HepG2 (cell line): Measurements from ENCODE around the gene ERMARD. TPM values are rescaled to one million over a fixed set of nuclear protein-coding genes. Genes with fewer than 3 reads are reported as not detected.
A peak's percentile ranks its signal among the peaks of the same experiment; 100 is the strongest.

Source experiments
- AGO2 ChIP-seq: fragments of 200-400 bp; formaldehyde crosslinking; optimal IDR thresholded peaks from 2 replicates; pipeline ENCODE3; 2017; ENCODE audit warnings: mild to moderate bottlenecking, low read depth, low read length, moderate library complexity
- FLYWCH1 ChIP-seq: sonication (generic); formaldehyde crosslinking; IDR thresholded peaks from 2 replicates; pipeline ENCODE4 v1.8.1; 2023; ENCODE audit warnings: mild to moderate bottlenecking, missing genetic modification reagents
- FOXA1 ChIP-seq, 2 experiments: fragments of 450-650 bp in 1 of 2; sonication (generic) in 1 of 2; formaldehyde crosslinking in 1 of 2; IDR thresholded peaks; 2 replicates each; pipeline versions ENCODE4 v1.4.0 to v1.6.1; 2016 to 2020; ENCODE audit warnings: missing genetic modification reagents in 1 of 2
- MATR3 ChIP-seq: sonication (generic); formaldehyde crosslinking; IDR thresholded peaks from 2 replicates; pipeline ENCODE4 v1.4.0; 2020; ENCODE audit warnings: missing genetic modification reagents
- NFIC ChIP-seq: IDR thresholded peaks from 2 replicates; pipeline ENCODE4 v1.6.1; 2012; ENCODE audit warnings: mild to moderate bottlenecking, low read length, inconsistent platforms
- NFRKB ChIP-seq: fragments of 450-650 bp; IDR thresholded peaks from 2 replicates; pipeline ENCODE4 v1.6.1; 2017
- NKX3-1 ChIP-seq: sonication (generic); formaldehyde crosslinking; IDR thresholded peaks from 2 replicates; pipeline ENCODE4 v1.5.0; 2020; ENCODE audit warnings: missing genetic modification reagents
- RNF2 ChIP-seq: fragments of 450-650 bp; conservative IDR thresholded peaks from 2 replicates; pipeline ENCODE4 v1.6.1; 2016; ENCODE audit warnings: low read depth
- SALL1 ChIP-seq: sonication (generic); formaldehyde crosslinking; IDR thresholded peaks from 2 replicates; pipeline ENCODE4 v1.8.0; 2022; ENCODE audit warnings: mild to moderate bottlenecking, missing genetic modification reagents
- SMARCE1 ChIP-seq: fragments of 450-650 bp; IDR thresholded peaks from 2 replicates; pipeline ENCODE4 v1.6.1; 2017; ENCODE audit warnings: borderline replicate concordance
- SP1 ChIP-seq, 2 experiments: fragments of 450-650 bp in 1 of 2; sonication (generic) in 1 of 2; formaldehyde crosslinking in 1 of 2; IDR thresholded peaks; 2 replicates each; pipeline versions ENCODE4 v1.4.0 to v1.6.1; 2016 to 2020; ENCODE audit warnings: missing genetic modification reagents in 1 of 2
- SRY ChIP-seq: sonication (generic); formaldehyde crosslinking; IDR thresholded peaks from 2 replicates; pipeline ENCODE4 v1.8.0; 2022; ENCODE audit warnings: mild to moderate bottlenecking, missing genetic modification reagents
- TCF7L2 ChIP-seq: IDR thresholded peaks from 2 replicates; pipeline ENCODE4 v1.6.1; 2011; ENCODE audit warnings: mild to moderate bottlenecking, low read depth, low read length, moderate library complexity
- ZFYVE20 ChIP-seq: sonication (generic); formaldehyde crosslinking; IDR thresholded peaks from 2 replicates; pipeline ENCODE4 v1.8.0; 2023; ENCODE audit warnings: low read depth, mild to moderate bottlenecking, moderate library complexity, missing genetic modification reagents, borderline replicate concordance
- ZNF331 ChIP-seq: sonication (generic); formaldehyde crosslinking; IDR thresholded peaks from 2 replicates; pipeline ENCODE4 v1.4.0; 2020; ENCODE audit warnings: missing genetic modification reagents
- ZNF558 ChIP-seq: sonication (generic); formaldehyde crosslinking; IDR thresholded peaks from 2 replicates; pipeline ENCODE4 v1.9.0; 2022; ENCODE audit warnings: mild to moderate bottlenecking, missing genetic modification reagents, borderline replicate concordance
- ZNF577 ChIP-seq: sonication (generic); formaldehyde crosslinking; IDR thresholded peaks from 2 replicates; pipeline ENCODE4 v1.4.0; 2020; ENCODE audit warnings: mild to moderate bottlenecking, low read depth, missing genetic modification reagents, borderline replicate concordance
- ZNF660 ChIP-seq: sonication (generic); formaldehyde crosslinking; IDR thresholded peaks from 2 replicates; pipeline ENCODE4 v1.5.1; 2020; ENCODE audit warnings: mild to moderate bottlenecking, low read depth, missing genetic modification reagents, borderline replicate concordance
- ZNF737 ChIP-seq: sonication (generic); formaldehyde crosslinking; IDR thresholded peaks from 2 replicates; pipeline ENCODE4 v1.5.0; 2020; ENCODE audit warnings: missing genetic modification reagents, mild to moderate bottlenecking, borderline replicate concordance
- polyA plus RNA-seq, 8 experiments: library from polyadenylated mRNA; depleted of rRNA in 3 of 8; stranded (reverse) in 7 of 8; unstranded in 1 of 8; fragments of >200 nt; fragmentation: Illumina TruSeq in 4 of 8; extraction: Trizol in 4 of 8; gene quantifications; 2 replicates each; pipeline versions ENCODE4 v1.2.1 to v1.2.3, GENCODE V29; 2011 to 2016; ENCODE audit warnings: low read depth in 4 of 8, missing spikeins in 1 of 8, mixed read lengths in 1 of 8; ENCODE audit not compliant: insufficient read depth in 1 of 8
- total RNA-seq, 5 experiments: library from RNA; depleted of rRNA; stranded (reverse); fragments of >200 nt; fragmentation: Illumina TruSeq; extraction: Trizol; gene quantifications; 2 replicates each; pipeline ENCODE4 v1.2.3, GENCODE V29; 2016; ENCODE audit warnings: low read depth in 1 of 5
- TF ChIP-seq, protein P1 (sequence below): sonication (generic); formaldehyde crosslinking; IDR thresholded peaks from 2 replicates; pipeline ENCODE4 v1.9.0; 2021; ENCODE audit warnings: missing genetic modification reagents, borderline replicate concordance
- TF ChIP-seq, protein P2 (sequence below): sonication (generic); formaldehyde crosslinking; IDR thresholded peaks from 2 replicates; pipeline ENCODE4 v1.8.0; 2022; ENCODE audit warnings: mild to moderate bottlenecking, missing genetic modification reagents, moderate library complexity
- TF ChIP-seq, protein P3 (sequence below): sonication (generic); formaldehyde crosslinking; IDR thresholded peaks from 2 replicates; pipeline ENCODE4 v1.5.0; 2020; ENCODE audit warnings: missing genetic modification reagents
- TF ChIP-seq, protein P4 (sequence below): sonication (generic); formaldehyde crosslinking; IDR thresholded peaks from 2 replicates; pipeline ENCODE4 v1.5.0; 2020; ENCODE audit warnings: missing genetic modification reagents

ERMARD gene
- total and polyA plus RNA-seq, 2 of the 13 experiments (the other 11 are each of a cell fraction or from before 2014, with no cell fraction given): 8.8 to 10.7 TPM

DNA sequence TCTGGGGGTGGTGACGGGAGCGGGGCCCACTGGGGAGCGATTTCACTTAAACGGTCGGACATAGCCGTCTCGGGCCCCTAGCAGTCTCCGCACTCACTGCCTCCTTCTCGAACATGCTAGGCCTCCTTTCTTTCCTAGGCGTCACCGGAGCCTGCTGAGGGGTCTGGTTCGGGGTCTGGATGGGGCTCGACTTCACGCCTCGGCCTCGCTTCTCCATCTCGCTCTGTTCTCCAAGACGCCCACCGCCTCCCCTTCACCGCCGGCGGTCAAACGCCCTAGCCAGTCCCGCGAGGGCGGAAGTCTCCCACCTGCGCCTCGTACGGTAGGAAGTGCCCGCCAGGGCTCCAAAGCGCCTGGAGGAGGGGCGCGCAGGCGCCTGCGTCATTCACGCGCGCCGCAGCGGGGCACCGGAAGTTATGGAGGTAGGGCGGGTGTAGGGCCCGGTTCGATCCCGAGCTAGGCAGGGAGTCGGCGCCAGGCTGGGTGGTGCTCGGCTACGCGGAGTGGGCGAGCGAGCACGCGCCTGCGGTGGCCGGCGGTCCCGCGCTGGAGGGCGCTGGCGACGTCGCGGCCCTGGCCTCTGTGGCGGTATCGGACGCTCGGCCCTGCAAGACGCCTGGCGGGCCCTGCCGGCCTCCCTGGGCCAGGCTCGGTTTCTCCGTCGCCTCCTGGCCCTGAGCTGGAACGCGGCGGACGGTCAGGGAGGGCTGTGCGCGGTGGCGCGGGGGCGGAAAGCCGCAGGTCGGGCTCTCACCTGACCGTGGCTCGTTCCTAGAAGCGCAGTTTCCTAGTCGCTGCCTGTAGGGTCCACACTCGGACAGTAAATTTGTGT is at the start of gene ERMARD, which contains the start of gene DYNLT2 (continued):
- TF ChIP-seq FLYWCH1 (CRISPR knock-in tag) (no peak), SALL1 (CRISPR knock-in tag) (peak; percentile 99), SRY (peak; percentile 98; the same call in 1 of the 2 replicates), AGO2 (peak; percentile 90), ZNF558 (peak; percentile 96; the same call in 1 of the 2 replicates), ZNF577 (CRISPR knock-in tag) (no peak; the same call in 1 of the 2 replicates), ZNF660 (CRISPR knock-in tag) (no peak), FOXA1 (IDR thresholded peaks at IDR 0.05) (no peak), FOXA1 (CRISPR knock-in tag; IDR thresholded peaks at IDR 0.05) (peak; percentile 37; the same call in 1 of the 2 replicates), MATR3 (CRISPR knock-in tag) (no peak), RNF2 (peak; percentile 96), NFRKB (peak; percentile 44; the same call in 1 of the 2 replicates), ZNF737 (CRISPR knock-in tag) (0 out of 2 replicates have a peak, but pooled peaks have one; percentile 76), NKX3-1 (CRISPR knock-in tag) (peak; percentile 86), NFIC (peak; percentile 59; the same call in 1 of the 2 replicates), SMARCE1 (no peak), TCF7L2 (no peak), ZFYVE20 (CRISPR knock-in tag) (no peak; the same call in 1 of the 2 replicates), ZNF331 (CRISPR knock-in tag) (peak; percentile 89), SP1 (IDR thresholded peaks at IDR 0.05) (no peak), SP1 (CRISPR knock-in tag; IDR thresholded peaks at IDR 0.05) (peak; percentile 73; the same call in 1 of the 2 replicates)
- TF ChIP-seq, protein P1, sequence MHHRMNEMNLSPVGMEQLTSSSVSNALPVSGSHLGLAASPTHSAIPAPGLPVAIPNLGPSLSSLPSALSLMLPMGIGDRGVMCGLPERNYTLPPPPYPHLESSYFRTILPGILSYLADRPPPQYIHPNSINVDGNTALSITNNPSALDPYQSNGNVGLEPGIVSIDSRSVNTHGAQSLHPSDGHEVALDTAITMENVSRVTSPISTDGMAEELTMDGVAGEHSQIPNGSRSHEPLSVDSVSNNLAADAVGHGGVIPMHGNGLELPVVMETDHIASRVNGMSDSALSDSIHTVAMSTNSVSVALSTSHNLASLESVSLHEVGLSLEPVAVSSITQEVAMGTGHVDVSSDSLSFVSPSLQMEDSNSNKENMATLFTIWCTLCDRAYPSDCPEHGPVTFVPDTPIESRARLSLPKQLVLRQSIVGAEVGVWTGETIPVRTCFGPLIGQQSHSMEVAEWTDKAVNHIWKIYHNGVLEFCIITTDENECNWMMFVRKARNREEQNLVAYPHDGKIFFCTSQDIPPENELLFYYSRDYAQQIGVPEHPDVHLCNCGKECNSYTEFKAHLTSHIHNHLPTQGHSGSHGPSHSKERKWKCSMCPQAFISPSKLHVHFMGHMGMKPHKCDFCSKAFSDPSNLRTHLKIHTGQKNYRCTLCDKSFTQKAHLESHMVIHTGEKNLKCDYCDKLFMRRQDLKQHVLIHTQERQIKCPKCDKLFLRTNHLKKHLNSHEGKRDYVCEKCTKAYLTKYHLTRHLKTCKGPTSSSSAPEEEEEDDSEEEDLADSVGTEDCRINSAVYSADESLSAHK (CRISPR knock-in tag): 0 out of 2 replicates have a peak, but pooled peaks have one; percentile 54
- TF ChIP-seq, protein P2, sequence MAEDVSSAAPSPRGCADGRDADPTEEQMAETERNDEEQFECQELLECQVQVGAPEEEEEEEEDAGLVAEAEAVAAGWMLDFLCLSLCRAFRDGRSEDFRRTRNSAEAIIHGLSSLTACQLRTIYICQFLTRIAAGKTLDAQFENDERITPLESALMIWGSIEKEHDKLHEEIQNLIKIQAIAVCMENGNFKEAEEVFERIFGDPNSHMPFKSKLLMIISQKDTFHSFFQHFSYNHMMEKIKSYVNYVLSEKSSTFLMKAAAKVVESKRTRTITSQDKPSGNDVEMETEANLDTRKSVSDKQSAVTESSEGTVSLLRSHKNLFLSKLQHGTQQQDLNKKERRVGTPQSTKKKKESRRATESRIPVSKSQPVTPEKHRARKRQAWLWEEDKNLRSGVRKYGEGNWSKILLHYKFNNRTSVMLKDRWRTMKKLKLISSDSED: no peak; the same call in none of the 2 replicates
- TF ChIP-seq, protein P3, sequence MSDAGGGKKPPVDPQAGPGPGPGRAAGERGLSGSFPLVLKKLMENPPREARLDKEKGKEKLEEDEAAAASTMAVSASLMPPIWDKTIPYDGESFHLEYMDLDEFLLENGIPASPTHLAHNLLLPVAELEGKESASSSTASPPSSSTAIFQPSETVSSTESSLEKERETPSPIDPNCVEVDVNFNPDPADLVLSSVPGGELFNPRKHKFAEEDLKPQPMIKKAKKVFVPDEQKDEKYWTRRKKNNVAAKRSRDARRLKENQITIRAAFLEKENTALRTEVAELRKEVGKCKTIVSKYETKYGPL (CRISPR knock-in tag): peak; percentile 56
- TF ChIP-seq, protein P4, sequence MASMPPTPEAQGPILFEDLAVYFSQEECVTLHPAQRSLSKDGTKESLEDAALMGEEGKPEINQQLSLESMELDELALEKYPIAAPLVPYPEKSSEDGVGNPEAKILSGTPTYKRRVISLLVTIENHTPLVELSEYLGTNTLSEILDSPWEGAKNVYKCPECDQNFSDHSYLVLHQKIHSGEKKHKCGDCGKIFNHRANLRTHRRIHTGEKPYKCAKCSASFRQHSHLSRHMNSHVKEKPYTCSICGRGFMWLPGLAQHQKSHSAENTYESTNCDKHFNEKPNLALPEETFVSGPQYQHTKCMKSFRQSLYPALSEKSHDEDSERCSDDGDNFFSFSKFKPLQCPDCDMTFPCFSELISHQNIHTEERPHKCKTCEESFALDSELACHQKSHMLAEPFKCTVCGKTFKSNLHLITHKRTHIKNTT: 0 out of 2 replicates have a peak, but pooled peaks have one; percentile 42
